Heart left ventricle (tissue), 13 donors: ENCODE data around the gene S100P.

Source experiments
- POLR2A ChIP-seq, 2 donors: fragments of 450-650 bp; IDR thresholded peaks; one replicate each; pipeline ENCODE4 v1.6.1; 2017; ENCODE audit warnings: antibody characterized with exemption in 2 of 2, mild to moderate bottlenecking in 2 of 2, moderate library complexity in 2 of 2
- TF ChIP-seq, protein P1 (sequence below), 12 donors: fragments of 200-600 bp; sonication (generic) in 4 of 12; IDR thresholded peaks; one replicate each; pipeline versions ENCODE4 v1.5.0 to v1.8.0; 2018 to 2022; ENCODE audit warnings: antibody characterized with exemption in 12 of 12, mild to moderate bottlenecking in 5 of 12
- donor health status: ischemic (EF 13 %, LVEDD 7.1; RV severe dilation, severe dysfunction).
- donor health status: DM: no; HTN: yes; CAD: no.
- donor health status: DM: no; HTN: no; CAD: no.
- donor health status: ischemic (EF 25% LVEDD 6.9; RV normal size, moderate dysfunction).
- donor health status: ischemic (EF 25% LVEDD 5.7; RV mildly dilated, moderate dysfunction).
- donor health status: ischemic (EF 35%, LVEDD 5.7; RV mildly dilated, moderate dysfunction).
- donor health status: nonischemic (EF 11% LVEDD 7.7; RV severe dilation, severe dysfunction).
- donor health status: DM: yes; HTN: yes; CAD: no.
- donor health status: PGD.
- donor health status: ischemic (EF 29% LVEDD 5.4; RV normal size, mild dysfunction).
- donor health status: nonischemic (EF 23%, LVEDD 6.1; RV moderate dilation, normal function).

DNA sequence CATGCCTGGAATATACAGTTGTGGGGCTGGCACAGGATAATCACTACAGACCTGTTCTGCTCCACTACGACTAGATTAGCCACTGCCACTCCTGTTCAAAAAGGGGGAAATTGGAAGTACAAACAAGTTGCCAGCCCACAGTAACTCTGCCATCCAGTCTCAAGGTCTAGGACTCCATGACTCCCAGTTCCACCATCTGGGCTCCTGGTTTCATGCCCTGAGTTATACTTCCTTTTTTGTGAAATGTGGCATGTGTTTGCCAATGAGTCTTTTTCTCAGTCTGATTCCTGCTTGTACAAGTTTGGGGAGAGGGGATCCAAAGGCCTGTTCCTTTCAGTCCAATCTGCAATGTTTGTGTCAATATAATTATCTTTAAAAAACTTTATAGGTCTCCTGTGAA is 21.3 kb downstream of the S100P start:
- TF ChIP-seq, protein P1, sequence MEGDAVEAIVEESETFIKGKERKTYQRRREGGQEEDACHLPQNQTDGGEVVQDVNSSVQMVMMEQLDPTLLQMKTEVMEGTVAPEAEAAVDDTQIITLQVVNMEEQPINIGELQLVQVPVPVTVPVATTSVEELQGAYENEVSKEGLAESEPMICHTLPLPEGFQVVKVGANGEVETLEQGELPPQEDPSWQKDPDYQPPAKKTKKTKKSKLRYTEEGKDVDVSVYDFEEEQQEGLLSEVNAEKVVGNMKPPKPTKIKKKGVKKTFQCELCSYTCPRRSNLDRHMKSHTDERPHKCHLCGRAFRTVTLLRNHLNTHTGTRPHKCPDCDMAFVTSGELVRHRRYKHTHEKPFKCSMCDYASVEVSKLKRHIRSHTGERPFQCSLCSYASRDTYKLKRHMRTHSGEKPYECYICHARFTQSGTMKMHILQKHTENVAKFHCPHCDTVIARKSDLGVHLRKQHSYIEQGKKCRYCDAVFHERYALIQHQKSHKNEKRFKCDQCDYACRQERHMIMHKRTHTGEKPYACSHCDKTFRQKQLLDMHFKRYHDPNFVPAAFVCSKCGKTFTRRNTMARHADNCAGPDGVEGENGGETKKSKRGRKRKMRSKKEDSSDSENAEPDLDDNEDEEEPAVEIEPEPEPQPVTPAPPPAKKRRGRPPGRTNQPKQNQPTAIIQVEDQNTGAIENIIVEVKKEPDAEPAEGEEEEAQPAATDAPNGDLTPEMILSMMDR (IDR thresholded peaks at IDR 0.05), result no peak
- TF ChIP-seq POLR2A (IDR thresholded peaks at IDR 0.05), result no peak
